ENCODE data around the gene PRAMEF20.

Gene PRAMEF20

DNA sequence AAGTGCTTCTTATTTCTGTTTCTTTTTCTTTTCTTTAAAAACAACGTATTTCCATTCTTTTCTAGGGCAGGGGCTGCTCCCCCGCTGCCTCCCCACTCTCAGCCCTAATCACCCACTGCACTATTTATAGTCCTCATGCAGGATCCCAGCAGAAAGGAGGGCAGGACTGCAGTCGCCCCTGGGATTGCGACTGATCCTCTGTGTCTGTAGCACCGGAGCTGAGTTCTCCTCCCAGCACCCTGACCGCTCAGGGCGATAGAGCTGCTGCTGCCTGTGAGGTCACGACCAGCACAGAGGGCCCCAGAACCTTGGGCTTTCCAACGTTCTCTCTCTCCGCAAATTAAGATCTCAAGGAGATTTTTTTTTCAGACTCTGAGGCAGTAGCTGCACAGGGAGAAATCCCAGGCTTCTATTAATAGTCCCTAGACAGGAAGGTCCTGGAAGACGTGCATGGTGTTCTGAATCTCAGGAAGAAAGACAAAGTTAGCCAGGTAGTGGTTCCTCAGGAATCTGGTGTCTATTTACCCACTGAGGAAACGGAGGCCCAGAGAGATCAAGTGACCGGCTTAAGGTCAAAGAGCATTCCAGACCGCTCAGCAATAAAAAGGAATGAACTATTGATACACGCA, 46.8 kb downstream of the PRAMEF20 start:
- H3K27ac ChIP-seq (ENCODE audit: low read length), result no peak overlapping the region
- no peaks in the 10 kb centered on the region for H4K20me1 ChIP-seq (ENCODE audit: insufficient read depth, low read length)
- no peak for ATAC-seq (ENCODE audit: insufficient read depth, low read depth)

DNA sequence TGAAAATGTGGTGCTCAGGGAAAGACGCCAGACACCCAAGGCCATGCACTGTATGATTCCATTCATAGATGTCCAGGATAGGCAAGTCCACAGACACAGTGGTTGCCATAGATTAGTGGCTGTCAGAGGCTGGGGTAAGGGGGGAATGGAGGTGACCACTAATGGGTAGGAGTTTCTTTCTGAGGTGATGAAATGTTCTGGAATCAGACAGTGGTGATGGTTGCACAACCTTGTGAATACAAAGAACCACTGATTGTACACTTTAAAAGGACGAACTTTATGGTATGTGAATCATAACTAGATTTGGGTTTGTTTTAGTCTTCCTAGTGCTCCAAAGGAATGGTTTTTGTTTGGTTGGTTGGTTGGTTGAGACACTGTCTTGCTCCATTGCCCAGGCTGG, 51.7 kb downstream of the PRAMEF20 start:
- H3K27ac ChIP-seq (ENCODE audit: low read length), result no peak overlapping the region
- H3K9ac ChIP-seq (ENCODE audit: low read depth, low read length), result no peak overlapping the region
- H3K4me3 ChIP-seq (ENCODE audit: low read depth in 1 of 2, low read length in 2 of 2), result no peak overlapping the region
- no peak overlapping the region for H3K4me2 ChIP-seq (ENCODE audit: insufficient read depth, low read length)
- no peaks in the 10 kb centered on the region for H4K20me1 ChIP-seq (ENCODE audit: insufficient read depth, low read length)
- H3K4me1 ChIP-seq (ENCODE audit: insufficient read depth, low read length), result no peaks in the 10 kb centered on the region
- DNase-seq, result no peak
- no peak for ATAC-seq (ENCODE audit: insufficient read depth, low read depth)
- H3K36me3 ChIP-seq (ENCODE audit: insufficient read depth, low read length), result no peaks in the 10 kb centered on the region
- no peaks in the 10 kb centered on the region for H3K27me3 ChIP-seq (ENCODE audit: insufficient read depth, low read length, poor library complexity)
- TF ChIP-seq EZH2 (IDR thresholded peaks at IDR 0.05; ENCODE audit: borderline replicate concordance, low read depth, low read length, severe bottlenecking) (no peak), CTCF (IDR thresholded peaks at IDR 0.05; ENCODE audit: borderline replicate concordance, extremely low read depth, low read length, poor library complexity, severe bottlenecking) (no peak)
- H3K79me2 ChIP-seq (ENCODE audit: insufficient read depth, low read length), result no peaks in the 10 kb centered on the region
- H3K9me3 ChIP-seq (ENCODE audit: insufficient read depth, low read length, severe bottlenecking), result no peaks in the 10 kb centered on the region
- H2AFZ ChIP-seq (ENCODE audit: low read depth, low read length), result no peak overlapping the region

More for the DNA sequence above, 46.8 kb downstream of the PRAMEF20 start:
- Histone ChIP-seq H3K4me3 (ENCODE audit: low read depth in 1 of 2, low read length in 2 of 2) (no peak overlapping the region), H3K9ac (ENCODE audit: low read depth, low read length) (no peak overlapping the region), H2AFZ (ENCODE audit: low read depth, low read length) (no peak overlapping the region), H3K79me2 (ENCODE audit: insufficient read depth, low read length) (no peaks in the 10 kb centered on the region), H3K4me2 (ENCODE audit: insufficient read depth, low read length) (no peak overlapping the region), H3K36me3 (ENCODE audit: insufficient read depth, low read length) (no peaks in the 10 kb centered on the region), H3K4me1 (ENCODE audit: insufficient read depth, low read length) (no peaks in the 10 kb centered on the region), H3K9me3 (ENCODE audit: insufficient read depth, low read length, severe bottlenecking) (no peaks in the 10 kb centered on the region), H3K27me3 (ENCODE audit: insufficient read depth, low read length, poor library complexity) (no peaks in the 10 kb centered on the region)
- TF ChIP-seq EZH2 (IDR thresholded peaks at IDR 0.05; ENCODE audit: borderline replicate concordance, low read depth, low read length, severe bottlenecking) (no peak), CTCF (IDR thresholded peaks at IDR 0.05; ENCODE audit: borderline replicate concordance, extremely low read depth, low read length, poor library complexity, severe bottlenecking) (no peak)
- no peak for DNase-seq

DNA sequence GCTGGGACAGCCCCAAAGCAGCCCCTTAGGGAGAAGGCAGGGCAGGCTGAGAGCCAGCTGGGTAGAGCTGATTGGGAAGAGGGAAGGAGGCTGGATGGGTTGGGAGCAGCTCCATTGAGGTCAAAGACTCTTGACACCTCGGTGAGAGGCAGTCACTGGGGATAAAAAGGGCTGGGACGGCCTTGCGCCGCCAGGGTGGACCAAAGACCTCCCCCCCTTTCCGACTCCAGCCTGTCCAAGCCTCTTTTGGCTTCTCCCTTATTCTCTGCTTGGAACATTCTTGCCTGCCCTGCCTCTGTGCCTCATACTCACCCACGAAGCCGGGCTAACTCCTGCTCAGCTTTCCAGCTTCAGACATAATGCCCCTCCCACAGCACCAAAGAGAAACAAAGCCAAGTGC, 52.4 kb downstream of the PRAMEF20 start:
- Histone ChIP-seq H2AFZ (ENCODE audit: low read depth, low read length) (no peak overlapping the region), H3K9ac (ENCODE audit: low read depth, low read length) (no peak overlapping the region), H3K36me3 (ENCODE audit: insufficient read depth, low read length) (no peaks in the 10 kb centered on the region), H3K27ac (ENCODE audit: low read length) (no peak overlapping the region), H3K9me3 (ENCODE audit: insufficient read depth, low read length, severe bottlenecking) (no peaks in the 10 kb centered on the region), H3K4me1 (ENCODE audit: insufficient read depth, low read length) (no peaks in the 10 kb centered on the region), H3K79me2 (ENCODE audit: insufficient read depth, low read length) (no peaks in the 10 kb centered on the region), H4K20me1 (ENCODE audit: insufficient read depth, low read length) (no peaks in the 10 kb centered on the region), H3K27me3 (ENCODE audit: insufficient read depth, low read length, poor library complexity) (no peaks in the 10 kb centered on the region), H3K4me3 (ENCODE audit: low read depth in 1 of 2, low read length in 2 of 2) (no peak overlapping the region), H3K4me2 (ENCODE audit: insufficient read depth, low read length) (no peak overlapping the region)
- no peak for DNase-seq
- ATAC-seq (ENCODE audit: insufficient read depth, low read depth), result no peak
- TF ChIP-seq EZH2 (IDR thresholded peaks at IDR 0.05; ENCODE audit: borderline replicate concordance, low read depth, low read length, severe bottlenecking) (no peak), CTCF (IDR thresholded peaks at IDR 0.05; ENCODE audit: borderline replicate concordance, extremely low read depth, low read length, poor library complexity, severe bottlenecking) (no peak)

Data from DND-41 (cell line).